ENCODE data around the gene RYR2. TPM values are rescaled to one million over a fixed set of nuclear protein-coding genes. Genes with fewer than 3 reads are reported as not detected.

RYR2 gene
- total and polyA plus RNA-seq, 2 of the 8 experiments (the other 6 are each of a cell fraction or from before 2014, with no cell fraction given), result 1.3 to 4.4 TPM

GRCh38 chr1:237492359-237492758 lies 450.4 kb downstream of the RYR2 start:
- WGBS, 2 experiments (ENCODE audit: extremely low coverage in 1 of 2, insufficient coverage in 1 of 2, insufficient read length in 1 of 2, insufficient replicate concordance in 2 of 2, low coverage in 1 of 2, low lambda C conversion rate in 2 of 2, missing lambda C conversion rate in 1 of 2), result 78% methylated on average over 1 of the region's 1 CpG; no CpG with 5 or more reads in 1 of the 2 experiments
- no peak overlapping the region for H3K14ac ChIP-seq (ENCODE audit: insufficient read length)
- no peak overlapping the region for H4K91ac ChIP-seq (replicated peaks; ENCODE audit: insufficient read length, low read length)
- DNase-seq (ENCODE audit: low read depth in 1 of 2, low spot score in 2 of 2), result no peak
- H3K4me1 ChIP-seq (replicated peaks in 1 of 4; ENCODE audit: control insufficient read depth in 3 of 4, insufficient read depth in 4 of 4, low read length in 3 of 4), result no peaks in the 10 kb centered on the region
- no peak overlapping the region for H4K5ac ChIP-seq (ENCODE audit: insufficient read length, low read depth, low read length)
- no peaks in the 10 kb centered on the region for H4K20me1 ChIP-seq (replicated peaks in 1 of 2; ENCODE audit: control insufficient read depth in 1 of 2, insufficient read depth in 2 of 2, low read length in 2 of 2)
- no peak overlapping the region for H3K9ac ChIP-seq (replicated peaks in 1 of 4; ENCODE audit: extremely low read depth in 1 of 4, low read depth in 3 of 4, low read length in 3 of 4)
- H3K4ac ChIP-seq (replicated peaks; ENCODE audit: insufficient read length, low read depth, low read length), result no peak overlapping the region
- no peak overlapping the region for H3K4me3 ChIP-seq (ENCODE audit: extremely low read depth in 1 of 4, insufficient read depth in 2 of 4, low read depth in 3 of 4, low read length in 4 of 4)
- H2AK5ac ChIP-seq (ENCODE audit: low read depth, low read length), result no peak overlapping the region
- no peak overlapping the region for H3K18ac ChIP-seq (ENCODE audit: extremely low read depth, low read length)
- no peaks in the 10 kb centered on the region for H3K36me3 ChIP-seq (ENCODE audit: control insufficient read depth in 2 of 4, insufficient read depth in 4 of 4, low read length in 3 of 4)
- no peak overlapping the region for H3K27ac ChIP-seq (ENCODE audit: low read depth, low read length)
- no peak overlapping the region for H4K8ac ChIP-seq (ENCODE audit: extremely low read depth, insufficient read depth, low read length)
- H3K79me1 ChIP-seq (ENCODE audit: low read depth, low read length), result no peaks in the 10 kb centered on the region
- peak; percentile 75 for FAIRE-seq
- ChIA-PET CTCF (ENCODE audit: partially characterized antibody) (interaction anchor here (0.9 to 2.6 kb wide), 7 partner anchors 9 to 639 kb away, joined by 3 to 8 read pairs (median 3); no protein-coding TSS in a partner anchor), POLR2A (ENCODE audit: partially characterized antibody) (no interaction called here)
- H3K56ac ChIP-seq (replicated peaks; ENCODE audit: insufficient read length, low read depth, low read length), result no peak overlapping the region
- no peaks in the 10 kb centered on the region for H3K9me3 ChIP-seq (ENCODE audit: insufficient read depth in 2 of 2, low read depth in 1 of 2, low read length in 1 of 2)
- no peak overlapping the region for H2BK120ac ChIP-seq (replicated peaks; ENCODE audit: low read depth, low read length)
- no peak overlapping the region for H3K23ac ChIP-seq (ENCODE audit: insufficient read length)
- H3K4me2 ChIP-seq (ENCODE audit: insufficient read depth in 1 of 2, low read depth in 2 of 2, low read length in 2 of 2), result no peak overlapping the region
- H3K79me2 ChIP-seq (ENCODE audit: control insufficient read depth in 1 of 2, insufficient read depth in 2 of 2, low read length in 2 of 2), result no peaks in the 10 kb centered on the region
- H2BK5ac ChIP-seq (ENCODE audit: low read depth, low read length), result no peak overlapping the region
- H2BK20ac ChIP-seq (ENCODE audit: low read length), result no peak overlapping the region
- no peak overlapping the region for H2BK15ac ChIP-seq (ENCODE audit: low read length)
- H2BK12ac ChIP-seq (ENCODE audit: low read depth, low read length), result no peak overlapping the region
- no peak overlapping the region for H2AFZ ChIP-seq (ENCODE audit: low read length)
- no peaks in the 10 kb centered on the region for H3K23me2 ChIP-seq (ENCODE audit: low read depth, low read length)
- H3K27me3 ChIP-seq (replicated peaks in 1 of 4; ENCODE audit: control insufficient read depth in 3 of 4, extremely low read depth in 1 of 4, insufficient read depth in 3 of 4, low read length in 3 of 4), result no peaks in the 10 kb centered on the region
- no peak for TF ChIP-seq RBBP5 (IDR thresholded peaks at IDR 0.05; ENCODE audit: borderline replicate concordance, low read depth, low read length)
- TF ChIP-seq CBX5 (IDR thresholded peaks at IDR 0.05; ENCODE audit: low read depth, low read length), result no peak
- peak; percentile 44 to 56 for TF ChIP-seq RAD21 (IDR thresholded peaks at IDR 0.05 in 1 of 2, conservative IDR thresholded peaks at IDR 0.05 in 1 of 2; ENCODE audit: low read depth in 2 of 2, low read length in 2 of 2)
- TF ChIP-seq SUZ12 (IDR thresholded peaks at IDR 0.05; ENCODE audit: low read length), result no peak
- no peak for TF ChIP-seq POU5F1 (IDR thresholded peaks at IDR 0.05; ENCODE audit: low read depth, low read length)
- no peak for TF ChIP-seq CREB1 (IDR thresholded peaks at IDR 0.05)
- 0 out of 2 replicates have a peak, but pooled peaks have one; percentile 44 for TF ChIP-seq TEAD4 (IDR thresholded peaks at IDR 0.05; ENCODE audit: low read depth, low read length)
- TF ChIP-seq USF2 (IDR thresholded peaks at IDR 0.05; ENCODE audit: low read length), result no peak
- TF ChIP-seq CBX8 (IDR thresholded peaks at IDR 0.05; ENCODE audit: borderline replicate concordance, low read depth, low read length), result no peak
- TF ChIP-seq CTCF (IDR thresholded peaks at IDR 0.05; ENCODE audit: control extremely low read depth in 1 of 3, insufficient read depth in 1 of 3, low read depth in 1 of 3, low read length in 3 of 3), result peak; percentile 15 to 61 (median 49); a peak in 3 of 4 replicates
